ENCODE results near the gene MAN1A2. TPM values are rescaled to one million over a fixed set of nuclear protein-coding genes. Genes with fewer than 3 reads are reported as not detected.

The MAN1A2 gene
- total RNA-seq, 1 experiment from 2014 or later: 21.0 TPM

DNA sequence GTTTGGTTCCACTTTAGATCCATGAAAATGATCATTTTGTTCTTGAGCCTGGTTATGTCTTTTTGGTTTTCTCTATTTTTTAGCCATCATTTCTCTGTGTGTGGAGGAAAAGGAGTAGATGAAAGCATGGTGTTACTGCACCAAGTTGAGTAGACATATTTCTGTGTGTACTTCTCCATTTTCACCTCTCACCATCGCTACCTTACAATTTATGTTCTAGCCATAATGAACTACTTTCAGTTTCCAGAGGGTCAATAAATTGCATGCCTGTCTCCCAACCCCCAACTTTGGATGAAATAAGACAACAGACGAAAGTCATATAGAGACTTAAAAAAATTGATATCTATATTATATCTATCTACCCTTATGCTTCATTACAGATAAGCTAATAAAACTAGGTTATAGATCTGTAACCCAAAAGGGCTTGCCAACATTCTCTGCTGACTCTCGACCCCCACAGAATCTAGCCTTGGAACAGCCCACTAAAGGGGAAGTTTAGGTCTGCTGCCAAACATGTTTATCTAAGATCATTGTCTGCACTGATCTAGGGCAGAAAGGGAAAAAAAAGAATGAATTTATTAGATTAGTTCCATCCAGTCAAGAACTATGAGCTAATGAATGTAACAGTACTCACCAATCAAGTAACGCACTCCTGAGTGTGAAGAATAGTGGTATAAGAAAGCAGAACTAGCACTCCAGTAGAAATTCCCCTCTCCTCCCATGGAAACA is 7.5 kb upstream of the MAN1A2 start:
- TF ChIP-seq, protein P1, sequence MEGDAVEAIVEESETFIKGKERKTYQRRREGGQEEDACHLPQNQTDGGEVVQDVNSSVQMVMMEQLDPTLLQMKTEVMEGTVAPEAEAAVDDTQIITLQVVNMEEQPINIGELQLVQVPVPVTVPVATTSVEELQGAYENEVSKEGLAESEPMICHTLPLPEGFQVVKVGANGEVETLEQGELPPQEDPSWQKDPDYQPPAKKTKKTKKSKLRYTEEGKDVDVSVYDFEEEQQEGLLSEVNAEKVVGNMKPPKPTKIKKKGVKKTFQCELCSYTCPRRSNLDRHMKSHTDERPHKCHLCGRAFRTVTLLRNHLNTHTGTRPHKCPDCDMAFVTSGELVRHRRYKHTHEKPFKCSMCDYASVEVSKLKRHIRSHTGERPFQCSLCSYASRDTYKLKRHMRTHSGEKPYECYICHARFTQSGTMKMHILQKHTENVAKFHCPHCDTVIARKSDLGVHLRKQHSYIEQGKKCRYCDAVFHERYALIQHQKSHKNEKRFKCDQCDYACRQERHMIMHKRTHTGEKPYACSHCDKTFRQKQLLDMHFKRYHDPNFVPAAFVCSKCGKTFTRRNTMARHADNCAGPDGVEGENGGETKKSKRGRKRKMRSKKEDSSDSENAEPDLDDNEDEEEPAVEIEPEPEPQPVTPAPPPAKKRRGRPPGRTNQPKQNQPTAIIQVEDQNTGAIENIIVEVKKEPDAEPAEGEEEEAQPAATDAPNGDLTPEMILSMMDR (IDR thresholded peaks at IDR 0.05; ENCODE audit: insufficient read depth in 1 of 2, low read depth in 1 of 2, low read length in 1 of 2, severe bottlenecking in 1 of 2, unreplicated experiment in 1 of 2): no peak
- H3K4me1 ChIP-seq: peaks cover 12% of the 10 kb centered on the region; the same call in 1 of the 2 replicates
- CTCF ChIA-PET: no interaction called here
- DNase-seq: no peak
- H3K36me3 ChIP-seq (ENCODE audit: control insufficient read depth, insufficient read depth, low read length): no peaks in the 10 kb centered on the region
- H3K4me1 Mint-ChIP-seq (ENCODE audit: low read depth, unreplicated experiment): peaks cover 7% of the 10 kb centered on the region
- H3K27ac Mint-ChIP-seq (ENCODE audit: unreplicated experiment): no peak overlapping the region
- H3K36me3 Mint-ChIP-seq (ENCODE audit: insufficient read depth, unreplicated experiment): no peaks in the 10 kb centered on the region
- H3K27me3 Mint-ChIP-seq (ENCODE audit: insufficient read depth, unreplicated experiment): no peaks in the 10 kb centered on the region
- peak overlapping the region; percentile 71 for H3K4me3 Mint-ChIP-seq (ENCODE audit: unreplicated experiment)
- POLR2A ChIA-PET: no interaction called here
- H3K27me3 ChIP-seq (replicated peaks; ENCODE audit: control insufficient read depth, insufficient read depth, low read length): no peaks in the 10 kb centered on the region
- no TSS peak for BruUV-seq (replicated peaks)
- peaks cover 9% of the 10 kb centered on the region for H3K9me3 Mint-ChIP-seq (ENCODE audit: unreplicated experiment)
- no peak overlapping the region for H3K4me3 ChIP-seq (ENCODE audit: low read depth, low read length)
- H3K9me3 ChIP-seq: no peaks in the 10 kb centered on the region
- intact Hi-C loops (cut with micrococcal nuclease; ENCODE audit: unreplicated experiment): no loop called here

DNA sequence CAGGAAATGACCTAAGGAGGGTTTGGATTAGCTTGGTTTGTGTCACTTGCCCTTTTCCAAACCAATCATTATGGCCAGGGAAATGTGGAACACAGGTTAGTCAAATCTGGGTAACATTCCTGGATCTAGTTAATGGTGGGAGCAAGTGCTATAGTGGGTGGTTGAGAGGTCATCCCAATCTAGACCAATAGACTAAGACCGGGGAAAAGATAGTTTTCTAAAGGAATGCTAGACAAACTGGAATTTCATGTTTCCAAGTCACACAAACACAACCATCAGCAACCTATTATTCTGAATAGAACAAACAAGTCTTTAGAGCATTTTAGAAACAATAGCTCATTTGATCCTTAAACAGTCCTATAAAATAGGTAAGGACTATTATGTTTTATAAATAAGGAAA is 4.3 kb upstream of the MAN1A2 start:
- intact Hi-C loops (cut with micrococcal nuclease; ENCODE audit: unreplicated experiment): no loop called here
- no peak for DNase-seq
- Histone ChIP-seq H3K9me3 (no peaks in the 10 kb centered on the region), H3K4me1 (peaks cover 15% of the 10 kb centered on the region; the same call in 1 of the 2 replicates), H3K4me3 (ENCODE audit: low read depth, low read length) (no peak overlapping the region), H3K27me3 (replicated peaks; ENCODE audit: control insufficient read depth, insufficient read depth, low read length) (no peaks in the 10 kb centered on the region), H3K36me3 (ENCODE audit: control insufficient read depth, insufficient read depth, low read length) (no peaks in the 10 kb centered on the region)
- peaks cover 9% of the 10 kb centered on the region for H3K9me3 Mint-ChIP-seq (ENCODE audit: unreplicated experiment)
- no TSS peak for BruUV-seq (replicated peaks)
- ChIA-PET CTCF (no interaction called here), POLR2A (no interaction called here)
- no peak overlapping the region for H3K27ac Mint-ChIP-seq (ENCODE audit: unreplicated experiment)
- H3K4me1 Mint-ChIP-seq (ENCODE audit: low read depth, unreplicated experiment): peaks cover 7% of the 10 kb centered on the region
- no peaks in the 10 kb centered on the region for H3K27me3 Mint-ChIP-seq (ENCODE audit: insufficient read depth, unreplicated experiment)
- TF ChIP-seq, protein P1 (IDR thresholded peaks at IDR 0.05; ENCODE audit: insufficient read depth in 1 of 2, low read depth in 1 of 2, low read length in 1 of 2, severe bottlenecking in 1 of 2, unreplicated experiment in 1 of 2): no peak
- H3K36me3 Mint-ChIP-seq (ENCODE audit: insufficient read depth, unreplicated experiment): no peaks in the 10 kb centered on the region
- no peak overlapping the region for H3K4me3 Mint-ChIP-seq (ENCODE audit: unreplicated experiment)

GRCh38 chr1:117363571-117364048 is 3.6 kb upstream of the MAN1A2 start:
- Mint-ChIP-seq H3K27ac (ENCODE audit: unreplicated experiment) (no peak overlapping the region), H3K4me3 (ENCODE audit: unreplicated experiment) (no peak overlapping the region), H3K27me3 (ENCODE audit: insufficient read depth, unreplicated experiment) (no peaks in the 10 kb centered on the region), H3K36me3 (ENCODE audit: insufficient read depth, unreplicated experiment) (no peaks in the 10 kb centered on the region), H3K9me3 (ENCODE audit: unreplicated experiment) (peaks cover 8% of the 10 kb centered on the region), H3K4me1 (ENCODE audit: low read depth, unreplicated experiment) (peaks cover 7% of the 10 kb centered on the region)
- CTCF ChIA-PET: no interaction called here
- Histone ChIP-seq H3K9me3 (no peaks in the 10 kb centered on the region), H3K27me3 (replicated peaks; ENCODE audit: control insufficient read depth, insufficient read depth, low read length) (no peaks in the 10 kb centered on the region), H3K4me3 (ENCODE audit: low read depth, low read length) (no peak overlapping the region), H3K4me1 (peaks cover 15% of the 10 kb centered on the region; the same call in 1 of the 2 replicates), H3K36me3 (ENCODE audit: control insufficient read depth, insufficient read depth, low read length) (no peaks in the 10 kb centered on the region)
- no peak for DNase-seq
- TF ChIP-seq, protein P1 (IDR thresholded peaks at IDR 0.05; ENCODE audit: insufficient read depth in 1 of 2, low read depth in 1 of 2, low read length in 1 of 2, severe bottlenecking in 1 of 2, unreplicated experiment in 1 of 2): no peak
- POLR2A ChIA-PET: no interaction called here
- no TSS peak for BruUV-seq (replicated peaks)
- intact Hi-C loops (cut with micrococcal nuclease; ENCODE audit: unreplicated experiment): no loop called here

All from Caco-2 (cell line).